Dedifferentiated amniotic fluid mesenchymal stem cell (primary cell): Measurements from ENCODE around the gene LAMA3.

Experiments
- DNase-seq: peaks from one replicate; pipeline ENCODE4 v3.0.0-alpha.2; 2016; ENCODE audit errors: extremely low spot score

LAMA3 gene

GRCh38 chr18:24003903-24004640 is 314.8 kb downstream of the LAMA3 start:
- DNase-seq, result no peak
